ENCODE data around the gene FABP1. TPM values are rescaled to one million over a fixed set of nuclear protein-coding genes. Genes with fewer than 3 reads are reported as not detected.

FABP1 gene
- total RNA-seq, 4 donors from 2014 or later, result not detected

GRCh38 chr2:88086401-88086800 is 41.5 kb downstream of the FABP1 start:
- TF ChIP-seq EP300 (IDR thresholded peaks at IDR 0.05), result no peak
- no peak for TF ChIP-seq CTCF (IDR thresholded peaks at IDR 0.05)
- no peak for TF ChIP-seq POLR2A (IDR thresholded peaks at IDR 0.05)
- Histone ChIP-seq H3K27me3 (no peaks in the 10 kb centered on the region), H3K36me3 (no peaks in the 10 kb centered on the region), H3K4me1 (peaks cover 0 to 19% (median 4%) of the 10 kb centered on the region in 4 donors), H3K9me3 (no peaks in the 10 kb centered on the region), H3K27ac (no peak overlapping the region), H3K4me3 (no peak overlapping the region)
- 82 to 83% methylated on average over 9 of the region's 9 CpGs for WGBS, 2 donors
- DNase-seq (ENCODE audit: low spot score in 2 of 2), result no peak

GRCh38 chr2:88085602-88086001 is 42.3 kb downstream of the FABP1 start:
- Histone ChIP-seq H3K27ac (no peak overlapping the region), H3K9me3 (no peaks in the 10 kb centered on the region), H3K4me3 (no peak overlapping the region), H3K27me3 (no peaks in the 10 kb centered on the region), H3K36me3 (no peaks in the 10 kb centered on the region), H3K4me1 (peaks cover 0 to 19% (median 4%) of the 10 kb centered on the region in 4 donors)
- no peak for TF ChIP-seq POLR2A (IDR thresholded peaks at IDR 0.05)
- no peak for TF ChIP-seq EP300 (IDR thresholded peaks at IDR 0.05)
- no peak for TF ChIP-seq CTCF (IDR thresholded peaks at IDR 0.05)
- WGBS, 2 donors, result 82 to 86% methylated on average over 5 of the region's 5 CpGs
- no peak for DNase-seq (ENCODE audit: low spot score in 2 of 2)

GRCh38 chr2:88085099-88085498 is 42.8 kb downstream of the FABP1 start:
- Histone ChIP-seq H3K27me3 (no peaks in the 10 kb centered on the region), H3K9me3 (no peaks in the 10 kb centered on the region), H3K27ac (no peak overlapping the region), H3K36me3 (no peaks in the 10 kb centered on the region), H3K4me3 (no peak overlapping the region), H3K4me1 (peaks cover 0 to 19% (median 4%) of the 10 kb centered on the region in 4 donors)
- TF ChIP-seq POLR2A (IDR thresholded peaks at IDR 0.05), result no peak
- no peak for TF ChIP-seq CTCF (IDR thresholded peaks at IDR 0.05)
- no peak for TF ChIP-seq EP300 (IDR thresholded peaks at IDR 0.05)
- 92 to 93% methylated on average over 2 of the region's 2 CpGs for WGBS, 2 donors
- no peak for DNase-seq (ENCODE audit: low spot score in 2 of 2)

- no peak overlapping the region for H3K4me3 ChIP-seq
- peak in 1 of 2 donors; percentile 22 for TF ChIP-seq EP300 (IDR thresholded peaks at IDR 0.05)
- no peak for TF ChIP-seq POLR2A (IDR thresholded peaks at IDR 0.05)
- no peaks in the 10 kb centered on the region for H3K36me3 ChIP-seq
- 43 to 50% methylated on average over 1 of the region's 1 CpG for WGBS, 2 donors
- H3K27me3 ChIP-seq, result no peaks in the 10 kb centered on the region
- no peak for DNase-seq (ENCODE audit: low spot score in 2 of 2)
- H3K9me3 ChIP-seq, result no peaks in the 10 kb centered on the region
- H3K27ac ChIP-seq, result peak overlapping the region; percentile 30 to 81 (median 66)
- H3K4me1 ChIP-seq, result peaks cover 0 to 19% (median 4%) of the 10 kb centered on the region in 4 donors
These were observed 45.1 kb downstream of the FABP1 start for GRCh38 chr2:88082781-88083180.

- Histone ChIP-seq H3K27ac (peak overlapping the region; percentile 30 to 81 (median 66)), H3K4me3 (no peak overlapping the region), H3K4me1 (peaks cover 0 to 19% (median 4%) of the 10 kb centered on the region in 4 donors), H3K27me3 (no peaks in the 10 kb centered on the region), H3K36me3 (no peaks in the 10 kb centered on the region), H3K9me3 (no peaks in the 10 kb centered on the region)
- TF ChIP-seq EP300 (IDR thresholded peaks at IDR 0.05) (no peak), POLR2A (IDR thresholded peaks at IDR 0.05) (no peak), CTCF (IDR thresholded peaks at IDR 0.05) (no peak)
- no peak for DNase-seq (ENCODE audit: low spot score in 2 of 2)
- WGBS, 2 donors, result 57 to 64% methylated on average over 4 of the region's 4 CpGs
These were observed 45.8 kb downstream of the FABP1 start for GRCh38 chr2:88081924-88082608.
